Femur (tissue), 1 donor: ENCODE results near the gene FKBP9.

Source experiments
- DNase-seq: peaks from one replicate; pipeline ENCODE4 v3.0.0-alpha.2; 2017

Gene FKBP9

GRCh38 chr7:33012364-33012763 is 55.1 kb downstream of the FKBP9 start:
- DNase-seq, result no peak

DNA sequence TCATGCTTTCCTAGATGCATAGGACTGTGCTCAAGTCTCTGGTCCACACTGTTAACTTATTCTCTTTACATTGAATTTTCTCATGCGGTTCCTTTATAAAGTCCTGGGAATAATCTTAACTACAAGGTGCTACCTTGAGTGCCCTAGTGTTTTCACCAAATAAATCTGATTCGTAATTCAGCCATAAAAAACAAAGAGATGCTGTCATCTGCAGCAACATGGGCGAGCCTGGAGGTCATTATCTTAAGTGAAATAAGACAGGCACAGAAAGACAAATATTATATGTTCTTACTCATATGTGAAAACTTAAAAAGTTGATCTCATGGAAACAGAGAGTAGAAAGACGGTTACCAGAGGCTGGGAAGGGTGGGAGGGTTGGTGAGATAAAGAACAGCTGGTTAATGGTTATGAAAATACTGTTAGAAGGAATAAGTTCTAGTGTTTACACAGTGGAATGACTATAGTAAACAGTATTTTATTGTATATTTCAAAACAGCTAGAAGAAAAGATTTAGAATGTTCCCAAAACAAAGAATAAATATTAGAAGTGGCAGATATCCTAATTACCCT is 67.0 kb downstream of the FKBP9 start:
- DNase-seq, result no peak

DNA sequence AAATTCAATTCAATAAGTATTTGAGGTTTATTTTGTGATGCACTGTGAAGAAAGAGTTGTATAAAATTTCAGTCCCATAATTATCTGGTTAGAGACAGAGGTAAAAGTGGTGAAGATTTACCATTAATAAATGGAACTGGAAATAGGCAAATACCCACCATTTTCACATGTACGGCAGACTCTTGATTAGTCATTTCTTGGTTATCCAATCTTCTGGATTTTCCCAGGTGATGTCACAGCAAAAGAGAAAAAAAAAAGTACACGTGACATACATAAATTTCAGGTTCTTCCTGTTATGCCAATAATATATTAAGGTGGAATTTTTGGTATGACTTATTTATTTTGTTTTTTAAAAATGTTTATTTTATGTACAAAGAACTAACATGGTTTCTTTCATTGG is 78.5 kb downstream of the FKBP9 start:
- no peak for DNase-seq

GRCh38 chr7:33038639-33039038 is 81.4 kb downstream of the FKBP9 start:
- DNase-seq, result no peak

DNA sequence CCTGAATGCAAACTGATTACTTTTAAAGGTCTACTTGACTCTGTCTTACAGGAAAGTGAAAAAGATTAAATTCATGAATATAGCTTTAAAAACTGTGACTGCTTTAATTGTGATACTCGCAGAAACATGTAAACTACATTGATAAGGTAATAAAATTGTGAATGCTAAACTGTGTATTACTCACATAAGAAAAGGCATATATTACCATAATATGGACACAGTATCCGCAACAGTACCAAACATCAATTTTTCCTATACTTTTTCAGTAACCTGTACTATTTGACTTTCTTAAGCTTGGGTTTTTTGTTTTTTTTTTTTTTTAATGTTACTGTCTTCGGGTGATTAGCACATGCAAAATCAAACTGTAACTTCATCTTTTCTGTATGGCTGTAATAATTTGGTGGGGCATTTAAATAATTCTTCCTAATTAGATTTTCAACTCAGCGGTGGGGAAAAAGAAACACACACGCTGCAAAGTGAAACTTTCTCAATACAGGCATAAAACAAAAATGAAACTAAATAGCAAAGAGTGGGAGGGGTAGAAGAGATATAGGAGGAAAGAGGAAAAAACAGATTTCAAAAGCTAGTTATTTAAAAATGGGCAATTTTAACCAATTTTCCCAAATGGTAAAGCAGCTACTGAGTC is 82.1 kb downstream of the FKBP9 start:
- no peak for DNase-seq

DNA sequence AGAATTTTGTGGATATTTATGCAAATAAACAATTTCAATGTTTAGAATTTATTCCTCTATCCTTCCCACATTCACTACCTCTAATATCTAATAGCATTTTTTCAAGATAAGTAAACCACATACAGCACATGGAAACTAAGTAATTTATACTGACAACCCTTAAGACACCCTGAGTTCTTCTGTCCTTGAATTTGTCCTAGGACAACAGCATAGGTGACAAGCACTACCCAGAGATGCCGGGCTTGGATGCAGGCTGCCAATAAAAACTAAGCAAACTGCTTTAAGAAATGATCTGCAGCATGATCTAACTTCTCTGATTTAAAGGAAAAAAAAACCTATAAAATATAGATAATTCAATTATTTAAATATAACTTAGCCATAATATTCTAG is 82.7 kb downstream of the FKBP9 start:
- DNase-seq, result no peak

DNA sequence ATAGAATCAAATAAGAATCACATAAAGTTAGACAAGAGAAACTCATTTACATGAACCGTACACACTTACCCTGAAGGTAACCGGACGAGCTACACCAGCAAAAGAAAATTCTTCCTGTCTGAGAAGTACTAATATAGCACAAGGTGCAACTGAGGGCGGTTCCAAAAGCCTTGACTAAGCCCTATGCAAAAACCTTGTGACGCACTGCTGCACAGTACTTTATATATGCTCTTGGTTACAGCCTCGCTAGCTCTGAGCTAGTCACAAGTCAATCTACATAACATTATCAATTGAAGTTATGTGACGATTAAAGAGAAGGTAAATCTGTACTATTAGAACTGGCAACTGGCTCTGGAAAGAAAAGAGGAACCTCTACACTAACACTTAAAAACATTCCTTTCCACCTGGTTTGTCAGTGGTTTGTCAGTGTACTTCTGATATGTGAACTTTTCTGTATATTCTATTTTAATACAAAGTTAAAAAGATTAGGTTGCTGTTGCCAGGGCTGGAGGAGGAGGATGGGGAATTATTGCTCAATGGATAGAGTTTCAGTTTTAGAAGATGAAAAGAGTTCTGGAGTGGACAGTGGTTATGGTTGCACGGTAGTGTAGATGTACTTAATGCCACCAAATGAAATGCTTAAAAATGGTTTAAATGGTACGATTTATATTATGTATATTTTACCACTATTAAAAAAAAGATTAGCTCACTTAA is 83.7 kb downstream of the FKBP9 start:
- DNase-seq, result no peak

DNA sequence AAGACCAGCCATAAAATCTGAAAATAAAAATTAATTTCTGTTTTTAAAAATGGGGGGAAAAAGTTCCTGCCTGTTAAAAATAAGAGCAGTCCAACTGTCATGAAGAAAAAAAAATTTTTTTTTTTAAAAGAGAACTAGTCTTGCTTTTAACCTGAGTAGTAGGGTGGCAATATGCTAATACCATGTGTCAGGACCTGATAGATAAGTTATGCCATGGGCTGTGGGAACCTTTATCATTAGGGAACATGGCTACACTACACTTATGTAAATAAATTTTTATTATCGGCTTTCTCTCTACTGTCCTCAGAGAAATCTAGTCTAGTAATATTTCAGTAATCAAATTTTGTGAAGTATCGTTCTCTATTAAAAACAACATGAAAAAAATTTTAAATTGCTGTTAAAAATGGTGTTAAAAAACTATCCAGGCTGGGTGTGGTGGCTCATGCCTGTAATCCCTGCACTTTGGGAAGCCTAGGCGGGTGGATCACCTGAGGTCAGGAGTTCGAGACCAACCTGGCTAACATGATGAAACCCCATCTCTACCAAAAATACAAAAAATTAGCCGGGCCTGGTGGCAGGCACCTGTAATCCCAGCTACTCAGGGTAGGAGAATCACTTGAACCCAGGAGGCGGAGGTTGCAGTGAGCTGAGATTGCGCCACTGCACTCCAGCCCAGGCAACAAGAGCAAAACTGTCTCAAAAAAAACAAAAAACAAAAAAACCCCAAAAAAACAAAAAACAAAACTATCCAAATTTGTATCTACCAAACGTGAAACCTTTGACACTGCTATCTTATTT is 84.6 kb downstream of the FKBP9 start:
- no peak for DNase-seq

GRCh38 chr7:33043501-33044400 is 86.5 kb downstream of the FKBP9 start:
- no peak for DNase-seq

- DNase-seq, result no peak
Observed at GRCh38 chr7:33044401-33044718, 87.1 kb downstream of the FKBP9 start.

- no peak for DNase-seq
Observed at GRCh38 chr7:33044986-33045385, 87.7 kb downstream of the FKBP9 start.

- DNase-seq, result no peak
Observed at GRCh38 chr7:33048257-33048656, 91.0 kb downstream of the FKBP9 start.

- DNase-seq, result no peak
Observed at GRCh38 chr7:33048704-33049103, 91.5 kb downstream of the FKBP9 start.

DNA sequence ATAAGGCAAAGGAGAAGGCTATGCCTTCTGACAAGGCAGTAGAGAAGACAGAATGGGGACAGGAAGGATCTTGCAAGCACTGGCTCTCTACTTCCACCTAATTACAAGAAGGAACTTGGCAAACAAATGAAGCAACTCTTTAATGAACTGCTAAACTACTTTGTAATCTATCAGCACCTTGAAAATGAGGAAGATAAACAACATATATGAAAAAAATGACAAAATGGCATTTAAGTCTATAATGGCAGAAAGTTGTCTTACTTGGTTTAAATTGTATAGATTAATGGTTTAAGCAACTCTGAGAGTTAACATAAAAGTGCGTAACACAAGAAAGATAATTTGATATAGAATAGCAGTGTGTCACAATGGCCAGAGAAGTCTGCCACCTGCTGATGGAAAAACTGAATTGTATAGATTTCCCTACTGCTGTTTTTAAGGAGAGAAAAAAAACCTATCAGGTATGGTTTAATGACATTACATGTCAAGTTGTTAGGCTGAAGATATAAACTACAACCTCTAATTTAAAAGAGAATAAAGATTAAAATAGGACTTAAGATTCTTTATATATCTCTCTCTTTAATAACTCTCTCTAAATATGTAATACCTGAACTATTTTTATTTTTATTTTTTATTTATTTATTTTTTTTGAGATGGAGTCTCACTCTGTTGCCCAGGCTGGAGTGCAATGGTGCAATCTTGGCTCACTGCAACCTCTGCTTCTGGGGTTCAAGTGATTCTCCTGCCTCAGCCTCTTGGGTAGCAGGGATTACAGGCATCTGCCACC is 93.5 kb downstream of the FKBP9 start:
- DNase-seq, result no peak

GRCh38 chr7:33053721-33054120 is 96.5 kb downstream of the FKBP9 start:
- DNase-seq, result no peak

DNA sequence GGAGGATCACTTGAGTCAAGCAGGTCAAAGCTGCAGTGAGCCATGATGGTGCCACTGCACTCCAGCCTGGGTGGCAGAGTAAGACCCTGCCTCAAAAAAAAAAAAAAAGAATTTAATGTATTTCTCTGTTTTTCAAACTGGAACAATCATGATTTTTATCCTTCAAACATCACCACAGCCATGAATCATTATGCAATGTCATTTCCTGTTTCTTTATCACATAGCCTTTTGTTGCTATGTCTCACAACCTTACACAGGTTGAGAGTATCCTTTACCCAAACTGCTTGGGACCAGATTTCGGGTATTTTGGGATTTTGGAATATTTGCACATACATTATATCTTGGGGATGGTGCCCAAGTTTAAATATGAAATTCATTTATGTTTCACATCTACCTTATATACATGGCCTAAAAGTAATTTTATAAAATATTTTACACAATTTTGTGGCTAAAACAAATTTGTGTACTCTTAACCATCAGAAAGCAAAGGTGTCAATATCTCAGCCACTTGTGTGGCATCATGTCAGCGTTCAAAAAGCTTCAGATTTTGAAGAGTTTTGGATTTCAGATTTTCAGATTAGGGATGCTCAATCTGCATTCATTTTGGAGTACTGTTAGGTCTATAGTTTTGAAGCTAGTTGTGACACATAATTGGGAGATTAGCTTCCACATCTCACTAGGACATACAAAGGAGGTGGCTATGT is 97.2 kb downstream of the FKBP9 start:
- DNase-seq, result no peak

DNA sequence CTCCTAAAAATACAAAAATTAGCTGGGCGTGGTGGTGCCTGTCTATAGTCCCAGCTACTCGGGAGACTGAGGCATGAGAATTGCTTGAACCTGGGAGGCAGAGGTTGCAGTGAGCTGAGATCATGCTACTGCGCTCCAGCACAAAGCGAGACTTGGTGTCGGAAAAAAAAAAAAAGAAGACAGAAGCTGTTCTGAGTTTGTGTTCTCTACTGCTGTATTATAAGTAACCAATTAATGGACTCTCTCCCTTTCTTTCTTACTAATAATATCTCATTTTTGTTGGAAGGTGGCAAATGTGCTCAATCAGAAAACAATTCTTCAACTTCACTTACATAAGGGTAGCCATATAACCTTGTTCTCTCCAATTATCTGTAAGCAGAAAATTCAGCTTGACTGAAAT is 97.9 kb downstream of the FKBP9 start:
- DNase-seq, result no peak
